Heart right ventricle (tissue), 16 donors: Measurements from ENCODE around the gene SPATC1L. TPM values are rescaled to one million over a fixed set of nuclear protein-coding genes. Genes with fewer than 3 reads are reported as not detected.

ENCODE experiments used
- ATAC-seq, 8 donors: fragments of 200-7000 bp; cut with Tn5 transposase; one replicate each; pipeline ENCODE4 v1.9.1; 2020; ENCODE audit warnings: mild to moderate bottlenecking in 8 of 8, moderate library complexity in 8 of 8, moderate number of reproducible peaks in 1 of 8
- DNase-seq, 2 donors: peaks; one replicate each; pipeline ENCODE4 v3.0.0-alpha.2; 2020
- H3K27ac ChIP-seq, 10 donors: fragments of 200-600 bp; sonication (generic) in 2 of 10; one replicate each; pipeline versions ENCODE4 v1.5.0 to v1.8.0; 2020 to 2022; ENCODE audit warnings: mild to moderate bottlenecking in 3 of 10
- H3K27me3 ChIP-seq, 7 donors: fragments of 200-600 bp; one replicate each; pipeline ENCODE4 v1.8.0; 2021 to 2022; ENCODE audit warnings: mild to moderate bottlenecking in 2 of 7
- H3K36me3 ChIP-seq, 9 donors: fragments of 200-600 bp; sonication (generic) in 1 of 9; one replicate each; pipeline versions ENCODE4 v1.5.0 to v1.8.0; 2020 to 2022; ENCODE audit warnings: mild to moderate bottlenecking in 2 of 9
- H3K4me1 ChIP-seq, 9 donors: fragments of 200-600 bp; sonication (generic) in 1 of 9; one replicate each; pipeline versions ENCODE4 v1.5.0 to v1.8.0; 2020 to 2022; ENCODE audit warnings: mild to moderate bottlenecking in 4 of 9
- H3K4me3 ChIP-seq, 10 donors: fragments of 200-600 bp; sonication (generic) in 2 of 10; one replicate each; pipeline versions ENCODE4 v1.5.0 to v1.8.0; 2020 to 2022; ENCODE audit warnings: mild to moderate bottlenecking in 7 of 10, moderate library complexity in 2 of 10
- H3K9me3 ChIP-seq, 11 donors: fragments of 200-600 bp in 10 of 11; sonication (generic) in 2 of 11; one replicate each; pipeline versions ENCODE4 v1.5.0 to v1.8.0; 2013 to 2022; ENCODE audit warnings: mild to moderate bottlenecking in 2 of 11, control low read depth in 1 of 11, moderate library complexity in 1 of 11
- WGBS, 2 donors: extraction: QIAGEN DNeasy Blood & Tissue Kit; methylation state at CpG; one replicate each; pipeline ENCODE4 v1.1.7; 2013; ENCODE audit warnings: inconsistent platforms in 1 of 2; 5-methylcytosine and 5-hydroxymethylcytosine counted together
- intact Hi-C, 10 donors: fragments of 100-400 bp; cut with DNase I; formaldehyde crosslinking; loops; one replicate each; pipeline versions ENCODE4 v1.11.1 to v1.14.2; 2022
- polyA plus RNA-seq, 2 donors: library from polyadenylated mRNA; stranded (reverse); fragments of 200-250 nt; gene quantifications; one replicate each; pipeline ENCODE4 v1.2.3, GENCODE V29; 2013
- total RNA-seq, 10 donors: library from RNA; stranded (reverse); fragmentation: NEBNext Ultra II Directional in 3 of 10; extraction: Animal tissue kit (Norgen Biotek cat#: 25700) in 3 of 10; gene quantifications; one replicate each; pipeline versions ENCODE4 v1.2.1 to v1.2.4, GENCODE V29; 2021 to 2023
- TF ChIP-seq, protein P1 (sequence below), 9 donors: fragments of 200-600 bp; sonication (generic) in 2 of 9; IDR thresholded peaks; one replicate each; pipeline versions ENCODE4 v1.5.0 to v1.8.0; 2021 to 2022; ENCODE audit warnings: antibody characterized with exemption in 9 of 9, mild to moderate bottlenecking in 5 of 9, moderate library complexity in 1 of 9
- donor health status: Arrhythmogenic right ventricular cardiomyopathy.
- donor health status: ischemic (EF 13 %, LVEDD 7.1; RV severe dilation, severe dysfunction).
- donor health status: healthy with polysubstance abuse.
- donor health status: DM: no; HTN: yes; CAD: no.
- donor health status: DM: no; HTN: no; CAD: no.
- donor health status: ischemic (EF 25% LVEDD 6.9; RV normal size, moderate dysfunction).
- donor health status: ischemic (EF 25% LVEDD 5.7; RV mildly dilated, moderate dysfunction).
- donor health status: healthy.
- donor health status: DM: yes; HTN: yes; CAD: no.
- donor health status: Ischemic cardiomyopathy.
- donor health status: ischemic (EF 35%, LVEDD 5.7; RV mildly dilated, moderate dysfunction).
- donor health status: nonischemic (EF 11% LVEDD 7.7; RV severe dilation, severe dysfunction).
- donor health status: DM: yes; HTN: yes; CAD: no.
- donor health status: PGD.
- donor health status: ischemic (EF 29% LVEDD 5.4; RV normal size, mild dysfunction).
- donor health status: nonischemic (EF 23%, LVEDD 6.1; RV moderate dilation, normal function).

SPATC1L gene
- total and polyA plus RNA-seq, 12 donors, result 4.7 to 14.6 (median 8.4) TPM

DNA sequence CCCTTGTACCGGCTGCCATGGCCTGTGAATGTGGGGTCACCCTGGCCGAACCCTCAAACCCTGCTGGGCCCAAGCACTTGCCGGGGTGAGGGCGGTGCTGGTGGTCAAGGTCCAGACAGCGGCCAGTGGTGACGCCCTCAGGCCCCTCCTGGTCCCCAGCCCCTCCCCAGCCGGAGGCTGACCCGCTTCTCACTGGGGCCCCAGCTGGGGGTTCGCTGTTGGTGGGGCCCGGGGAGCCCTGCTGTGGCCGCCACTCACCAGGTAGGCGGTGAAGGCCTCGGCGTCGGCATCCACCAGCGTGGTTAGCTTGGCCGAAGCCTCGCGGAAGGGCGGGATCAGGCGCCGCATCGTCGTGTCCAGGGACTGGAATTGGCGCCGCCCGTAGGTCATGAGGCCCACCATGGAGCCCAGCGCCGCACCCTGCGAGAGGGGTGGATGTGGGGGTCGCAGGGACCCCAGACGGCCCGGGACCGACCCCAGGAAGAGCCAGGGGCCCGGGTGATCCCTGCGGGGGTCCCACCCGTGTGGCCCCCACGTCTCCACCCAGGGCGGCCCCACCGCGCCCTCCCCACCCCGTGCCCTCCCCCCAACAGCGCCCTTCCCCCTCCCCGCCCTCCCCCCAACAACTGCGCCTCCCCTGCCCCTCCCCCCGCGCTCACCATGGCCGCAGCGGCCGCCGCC lies 39.0 kb downstream of the SPATC1L start:
- no peaks in the 10 kb centered on the region for H3K27me3 ChIP-seq
- DNase-seq (peak in 1 of 2 donors; percentile 12), ATAC-seq (no peak)
- no peaks in the 10 kb centered on the region for H3K9me3 ChIP-seq
- H3K36me3 ChIP-seq, result no peaks in the 10 kb centered on the region
- H3K4me1 ChIP-seq, result peaks cover 0 to 9% (median 5%) of the 10 kb centered on the region in 9 donors
- H3K27ac ChIP-seq, result no peak overlapping the region
- 95 to 96% methylated on average over 38 to 51 of the region's 51 CpGs for WGBS, 2 donors
- TF ChIP-seq, protein P1, sequence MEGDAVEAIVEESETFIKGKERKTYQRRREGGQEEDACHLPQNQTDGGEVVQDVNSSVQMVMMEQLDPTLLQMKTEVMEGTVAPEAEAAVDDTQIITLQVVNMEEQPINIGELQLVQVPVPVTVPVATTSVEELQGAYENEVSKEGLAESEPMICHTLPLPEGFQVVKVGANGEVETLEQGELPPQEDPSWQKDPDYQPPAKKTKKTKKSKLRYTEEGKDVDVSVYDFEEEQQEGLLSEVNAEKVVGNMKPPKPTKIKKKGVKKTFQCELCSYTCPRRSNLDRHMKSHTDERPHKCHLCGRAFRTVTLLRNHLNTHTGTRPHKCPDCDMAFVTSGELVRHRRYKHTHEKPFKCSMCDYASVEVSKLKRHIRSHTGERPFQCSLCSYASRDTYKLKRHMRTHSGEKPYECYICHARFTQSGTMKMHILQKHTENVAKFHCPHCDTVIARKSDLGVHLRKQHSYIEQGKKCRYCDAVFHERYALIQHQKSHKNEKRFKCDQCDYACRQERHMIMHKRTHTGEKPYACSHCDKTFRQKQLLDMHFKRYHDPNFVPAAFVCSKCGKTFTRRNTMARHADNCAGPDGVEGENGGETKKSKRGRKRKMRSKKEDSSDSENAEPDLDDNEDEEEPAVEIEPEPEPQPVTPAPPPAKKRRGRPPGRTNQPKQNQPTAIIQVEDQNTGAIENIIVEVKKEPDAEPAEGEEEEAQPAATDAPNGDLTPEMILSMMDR (IDR thresholded peaks at IDR 0.05), result no peak
- intact Hi-C loops, result loop anchor here in 4 of 10 donors (5.0 to 10.0 kb wide), 3 partner anchors 87 to 110 kb away; no protein-coding TSS in a partner anchor
- no peak overlapping the region for H3K4me3 ChIP-seq

DNA sequence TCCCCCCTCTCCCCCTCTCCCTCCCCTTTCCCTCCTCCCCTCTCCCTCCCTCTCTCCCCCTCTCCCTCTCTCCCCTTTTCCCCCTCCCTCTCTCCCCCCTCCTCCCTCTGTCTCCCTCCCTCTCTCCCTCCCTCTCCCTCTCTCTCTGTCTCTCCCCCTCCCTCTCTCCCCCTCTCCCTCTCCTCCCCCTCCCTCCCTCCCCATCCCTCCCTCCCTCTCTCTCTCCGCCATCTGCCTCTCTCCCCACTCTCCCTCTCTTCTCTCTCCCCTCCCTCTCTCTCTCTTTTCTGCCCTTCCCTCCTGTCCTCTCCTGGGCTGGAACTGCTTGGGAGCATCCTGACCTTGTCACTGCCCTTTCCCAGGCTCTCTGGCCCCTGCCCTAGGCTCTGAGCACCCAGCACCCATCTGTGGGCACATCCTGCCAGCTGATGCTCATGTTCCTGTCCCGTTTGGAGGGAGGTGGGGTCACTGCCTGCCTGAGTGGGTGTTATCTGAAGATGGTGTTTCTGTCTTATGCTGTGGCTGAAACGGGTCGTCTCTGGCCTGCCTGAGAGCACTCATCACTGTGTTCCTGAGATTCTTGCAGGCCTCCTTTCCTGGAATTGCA lies 39.7 kb downstream of the SPATC1L start:
- Histone ChIP-seq H3K27me3 (no peaks in the 10 kb centered on the region), H3K4me1 (peaks cover 0 to 9% (median 5%) of the 10 kb centered on the region in 9 donors), H3K9me3 (no peaks in the 10 kb centered on the region), H3K27ac (no peak overlapping the region), H3K4me3 (no peak overlapping the region), H3K36me3 (no peaks in the 10 kb centered on the region)
- TF ChIP-seq, protein P1 (IDR thresholded peaks at IDR 0.05), result no peak
- ATAC-seq (no peak), DNase-seq (peak in 1 of 2 donors; percentile 9)
- intact Hi-C loops, result loop anchor here in 7 of 10 donors (5.0 to 10.0 kb wide), 5 partner anchors 83 to 113 kb away; partner anchors contain the start of gene LSS (in 2 of the 7)
- WGBS, 2 donors, result 43 to 51% methylated on average over 4 of the region's 4 CpGs

DNA sequence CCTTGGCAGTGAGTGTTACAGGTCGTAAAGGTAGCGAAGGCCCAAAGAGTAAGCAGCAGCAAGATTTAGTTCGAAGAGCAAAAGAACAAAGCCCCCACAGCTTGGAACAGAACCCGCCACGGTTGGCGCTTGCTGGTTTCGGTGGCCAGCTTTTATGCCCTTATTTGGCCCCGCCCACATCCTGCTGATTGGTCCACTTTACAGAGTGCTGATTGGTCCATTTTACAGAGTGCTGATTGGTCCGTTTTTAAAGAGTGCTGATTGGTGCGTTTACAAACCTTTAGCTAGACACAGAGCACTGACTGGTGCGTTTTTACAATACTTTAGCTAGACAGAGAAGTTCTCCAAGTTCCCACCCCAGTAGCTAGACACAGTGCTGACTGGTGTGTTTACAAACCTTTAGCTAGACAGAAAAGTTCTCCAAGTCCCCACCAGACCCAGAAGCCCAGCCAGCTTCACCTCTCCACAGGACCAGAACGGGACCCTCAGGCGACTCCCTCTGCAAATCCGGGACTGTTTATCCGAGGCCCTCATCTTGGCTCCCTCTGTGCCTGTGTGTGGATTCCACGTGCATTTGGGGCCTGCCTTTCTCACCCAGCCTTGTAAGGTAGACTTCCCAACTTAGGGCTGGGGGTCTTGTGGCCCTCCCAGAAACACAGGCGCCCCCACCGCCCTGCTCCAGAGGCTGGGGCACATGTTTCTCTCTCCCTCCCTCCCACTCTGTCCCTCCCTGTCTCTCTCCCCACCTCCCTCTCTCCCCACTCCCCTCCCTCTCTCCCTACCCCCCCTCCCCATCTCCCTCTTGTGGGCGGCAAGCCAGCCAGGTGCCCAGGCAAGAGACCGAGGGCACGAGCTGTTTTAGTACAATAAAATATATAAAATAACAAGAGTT lies 41.4 kb downstream of the SPATC1L start:
- peak in 1 of 8 donors; percentile 9 for ATAC-seq
- Histone ChIP-seq H3K27ac (no peak overlapping the region), H3K4me3 (no peak overlapping the region), H3K36me3 (no peaks in the 10 kb centered on the region), H3K4me1 (peaks cover 0 to 9% (median 5%) of the 10 kb centered on the region in 9 donors), H3K9me3 (no peaks in the 10 kb centered on the region), H3K27me3 (no peaks in the 10 kb centered on the region)
- intact Hi-C loops, result loop anchor here in 6 of 10 donors (1.0 to 10.0 kb wide), 5 partner anchors 84 to 114 kb away; partner anchors contain the start of gene LSS (in 2 of the 6)
- DNase-seq, result peak in 1 of 2 donors; percentile 11
- 84 to 85% methylated on average over 21 of the region's 21 CpGs for WGBS, 2 donors
- TF ChIP-seq, protein P1 (IDR thresholded peaks at IDR 0.05), result no peak
